MM.1S (cell line): ENCODE measurements around the gene CCDC134.
A peak's percentile ranks its signal among the peaks of the same experiment; 100 is the strongest.

Experiments used
- DNase-seq: peaks from one replicate; pipeline ENCODE4 v3.0.0-alpha.2; 2015
- H2AFZ ChIP-seq: fragments of 300-600 bp; sonication (generic); 2 replicates; pipeline ENCODE4 v1.6.0; 2016; ENCODE audit warnings: antibody characterized with exemption, low read length
- H3F3A ChIP-seq: fragments of 300-600 bp; sonication (generic); 2 replicates; pipeline ENCODE4 v1.6.1; 2016; ENCODE audit warnings: mild to moderate bottlenecking, antibody characterized with exemption, low read length, moderate library complexity, mixed read lengths; ENCODE audit not compliant: insufficient read depth
- H3K27ac ChIP-seq: fragments of 300-600 bp; sonication (generic); 2 replicates; pipeline ENCODE4 v1.5.1; 2016; ENCODE audit warnings: mild to moderate bottlenecking, low read length
- H3K27me3 ChIP-seq: fragments of 300-600 bp; sonication (generic); replicated peaks from 2 replicates; pipeline ENCODE4 v1.6.0; 2016; ENCODE audit warnings: low read length; ENCODE audit not compliant: insufficient read depth
- H3K36me3 ChIP-seq: fragments of 300-600 bp; sonication (generic); replicated peaks from 2 replicates; pipeline ENCODE4 v1.6.1; 2016; ENCODE audit warnings: mild to moderate bottlenecking, low read length, mixed read lengths; ENCODE audit not compliant: insufficient read depth
- H3K4me1 ChIP-seq: fragments of 300-600 bp; sonication (generic); 2 replicates; pipeline ENCODE4 v1.6.1; 2016; ENCODE audit warnings: low read length, mixed read lengths
- H3K4me2 ChIP-seq: fragments of 300-600 bp; sonication (generic); 2 replicates; pipeline ENCODE4 v1.6.0; 2016; ENCODE audit warnings: low read depth, low read length
- H3K4me3 ChIP-seq: fragments of 300-600 bp; sonication (generic); 2 replicates; pipeline ENCODE4 v1.5.1; 2016; ENCODE audit warnings: low read length, mixed read lengths
- H3K79me2 ChIP-seq: fragments of 300-600 bp; sonication (generic); 2 replicates; pipeline ENCODE4 v1.6.1; 2016; ENCODE audit warnings: mixed run types, low read length, mixed read lengths
- H3K9ac ChIP-seq: fragments of 300-600 bp; sonication (generic); 2 replicates; pipeline ENCODE4 v1.6.1; 2016; ENCODE audit warnings: low read length, mixed read lengths
- H3K9me2 ChIP-seq: fragments of 300-600 bp; sonication (generic); replicated peaks from 2 replicates; pipeline ENCODE4 v1.6.1; 2016; ENCODE audit warnings: mild to moderate bottlenecking, low read length, mixed read lengths; ENCODE audit not compliant: insufficient read depth
- H3K9me3 ChIP-seq: fragments of 300-600 bp; sonication (generic); replicated peaks from 2 replicates; pipeline ENCODE4 v1.6.1; 2016; ENCODE audit warnings: mild to moderate bottlenecking, low read length, mixed read lengths; ENCODE audit not compliant: insufficient read depth
- H4K20me1 ChIP-seq: fragments of 300-600 bp; sonication (generic); 2 replicates; pipeline ENCODE4 v1.6.1; 2016; ENCODE audit warnings: mild to moderate bottlenecking, low read length, moderate library complexity, mixed read lengths; ENCODE audit not compliant: insufficient read depth
- EZH2 ChIP-seq: fragments of 300-600 bp; sonication (generic); optimal IDR thresholded peaks from 2 replicates; pipeline ENCODE3; 2017; ENCODE audit warnings: low read depth, mild to moderate bottlenecking, antibody characterized with exemption, low read length, mixed read lengths
- EZH2phosphoT487 ChIP-seq: fragments of 300-600 bp; sonication (generic); IDR thresholded peaks from 2 replicates; pipeline ENCODE4 v1.6.1; 2018; ENCODE audit warnings: antibody characterized with exemption, low read length
- TF ChIP-seq, protein P1 (sequence below): fragments of 300-600 bp; sonication (generic); IDR thresholded peaks from 2 replicates; pipeline ENCODE4 v1.5.1; 2016; ENCODE audit warnings: antibody characterized with exemption, low read length, mixed read lengths

The CCDC134 gene

DNA sequence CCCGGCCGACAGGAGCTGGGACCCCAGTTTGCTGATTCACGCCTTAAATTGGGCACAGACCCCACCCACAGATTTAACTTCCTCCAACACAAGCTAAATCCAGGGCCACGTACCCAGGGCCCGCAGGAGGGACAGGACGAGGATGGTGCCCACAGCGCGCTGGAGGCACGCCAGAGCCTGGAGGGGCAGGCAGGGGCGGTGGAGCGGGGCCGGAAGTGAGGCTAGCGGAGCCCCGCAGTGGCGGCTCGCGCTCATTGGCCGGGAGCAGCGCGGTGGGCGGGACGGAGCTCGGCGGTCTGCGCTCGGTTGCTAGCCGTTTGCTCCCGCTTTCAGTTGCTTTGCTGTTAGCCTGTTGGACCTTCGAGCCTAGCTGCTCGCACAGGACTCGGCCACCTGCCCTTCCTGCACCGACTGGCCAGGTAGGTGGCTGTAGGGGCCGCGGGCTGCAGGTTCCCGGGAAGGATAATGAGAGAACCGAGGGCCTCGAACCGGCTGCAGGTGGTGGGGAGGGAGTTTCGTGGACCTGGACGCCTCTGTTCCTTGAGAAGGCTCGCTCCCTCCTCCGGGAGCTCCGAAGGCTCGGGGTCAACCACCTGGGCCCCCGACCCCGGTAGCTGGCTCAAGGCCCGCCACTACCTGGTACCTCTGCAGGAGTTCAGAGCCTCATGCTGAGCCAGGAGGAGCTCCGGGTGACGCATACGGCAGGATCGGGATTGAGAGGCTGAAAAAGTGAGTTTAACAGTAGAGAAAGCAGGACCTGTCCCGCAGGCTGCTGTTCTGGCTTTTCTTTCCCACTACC lies at the start of gene CCDC134:
Gene CCDC134 (plus strand): TSS at position 332 of the 799 bp plus-strand sequence. CDS start 8,212 bp downstream, outside the sequence.
- TF ChIP-seq, protein P1, sequence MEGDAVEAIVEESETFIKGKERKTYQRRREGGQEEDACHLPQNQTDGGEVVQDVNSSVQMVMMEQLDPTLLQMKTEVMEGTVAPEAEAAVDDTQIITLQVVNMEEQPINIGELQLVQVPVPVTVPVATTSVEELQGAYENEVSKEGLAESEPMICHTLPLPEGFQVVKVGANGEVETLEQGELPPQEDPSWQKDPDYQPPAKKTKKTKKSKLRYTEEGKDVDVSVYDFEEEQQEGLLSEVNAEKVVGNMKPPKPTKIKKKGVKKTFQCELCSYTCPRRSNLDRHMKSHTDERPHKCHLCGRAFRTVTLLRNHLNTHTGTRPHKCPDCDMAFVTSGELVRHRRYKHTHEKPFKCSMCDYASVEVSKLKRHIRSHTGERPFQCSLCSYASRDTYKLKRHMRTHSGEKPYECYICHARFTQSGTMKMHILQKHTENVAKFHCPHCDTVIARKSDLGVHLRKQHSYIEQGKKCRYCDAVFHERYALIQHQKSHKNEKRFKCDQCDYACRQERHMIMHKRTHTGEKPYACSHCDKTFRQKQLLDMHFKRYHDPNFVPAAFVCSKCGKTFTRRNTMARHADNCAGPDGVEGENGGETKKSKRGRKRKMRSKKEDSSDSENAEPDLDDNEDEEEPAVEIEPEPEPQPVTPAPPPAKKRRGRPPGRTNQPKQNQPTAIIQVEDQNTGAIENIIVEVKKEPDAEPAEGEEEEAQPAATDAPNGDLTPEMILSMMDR = no peak
- TF ChIP-seq EZH2 = no peak
- TF ChIP-seq EZH2phosphoT487 = no peak
- Histone ChIP-seq H3K4me2 (peak within 1 kb of the TSS; percentile 95), H3K4me1 (peaks cover 11% of the 10 kb centered on the region), H3K9me3 (no peaks in the 10 kb centered on the region), H3K27ac (peak within 1 kb of the TSS; percentile 71; the same call in 1 of the 2 replicates), H2AFZ (peak within 1 kb of the TSS; percentile 67), H3K9ac (peak within 1 kb of the TSS; percentile 84), H3K4me3 (peak within 1 kb of the TSS; percentile 84), H3F3A (peaks cover 12% of the 10 kb centered on the region), H3K36me3 (no peaks in the 10 kb centered on the region), H3K27me3 (no peaks in the 10 kb centered on the region), H4K20me1 (no peaks in the 10 kb centered on the region), H3K79me2 (peaks cover 45% of the 10 kb centered on the region), H3K9me2 (no peaks in the 10 kb centered on the region)
- DNase-seq = peak; percentile 93

DNA sequence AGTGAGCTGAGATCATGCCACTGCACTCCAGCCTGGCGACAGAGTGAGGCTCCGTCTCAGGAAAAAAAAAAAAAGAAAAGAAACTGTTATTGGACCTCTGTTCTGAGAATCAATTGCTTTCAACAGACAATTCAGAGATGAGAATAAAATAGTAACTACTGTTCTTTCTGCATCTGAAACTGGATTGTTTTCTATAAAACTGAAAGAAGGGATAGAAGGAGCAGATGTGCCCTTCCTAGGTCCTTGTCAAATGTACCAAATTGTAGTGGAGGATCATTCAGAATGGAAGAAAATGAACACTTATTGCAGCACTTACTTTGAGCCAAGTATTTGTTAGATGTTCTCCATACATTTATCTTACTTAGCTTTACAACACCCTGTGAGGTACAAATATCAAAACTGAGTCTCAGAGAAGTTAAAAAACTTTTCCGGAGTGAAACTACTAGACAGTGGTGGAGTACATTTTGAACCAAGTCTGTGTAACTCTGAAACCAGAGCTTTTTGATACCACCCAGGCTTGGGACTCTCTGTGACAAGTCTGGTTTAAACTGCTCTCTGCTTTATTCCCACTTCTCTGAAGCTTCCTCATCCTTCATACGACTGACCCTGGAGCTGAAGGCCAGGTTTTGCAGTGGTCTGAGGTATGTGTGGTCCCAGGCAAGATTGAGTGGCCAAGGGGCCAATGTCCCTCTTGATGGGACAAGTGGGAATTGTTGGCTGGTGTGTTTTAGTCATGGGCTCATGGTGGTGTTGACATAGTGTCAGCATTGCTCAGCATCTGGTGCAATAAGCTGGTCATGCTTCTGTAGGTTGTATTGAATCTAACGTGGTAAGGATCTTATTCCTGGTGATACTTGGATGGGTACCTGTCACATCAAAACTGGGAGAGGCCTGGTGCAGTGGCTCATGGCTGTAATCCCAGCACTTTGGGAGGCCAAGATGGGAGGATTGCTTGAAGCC lies 48.2 kb upstream of the CCDC134 start:
- peak; percentile 75 for DNase-seq
- Histone ChIP-seq H3K9me3 (no peaks in the 10 kb centered on the region), H3K4me2 (peak overlapping the region; percentile 70), H2AFZ (0 out of 2 replicates have a peak overlapping the region, but pooled peaks have one; percentile 10), H3F3A (peaks cover 45% of the 10 kb centered on the region), H3K36me3 (no peaks in the 10 kb centered on the region), H3K79me2 (peaks cover 37% of the 10 kb centered on the region), H3K9ac (peak overlapping the region; percentile 56), H3K4me1 (peaks cover 64% of the 10 kb centered on the region), H3K27ac (peak overlapping the region; percentile 92), H3K27me3 (no peaks in the 10 kb centered on the region), H4K20me1 (no peaks in the 10 kb centered on the region), H3K4me3 (peak overlapping the region; percentile 47), H3K9me2 (no peaks in the 10 kb centered on the region)
- TF ChIP-seq EZH2phosphoT487 = no peak
- TF ChIP-seq EZH2 = no peak
- TF ChIP-seq, protein P1 = no peak

DNA sequence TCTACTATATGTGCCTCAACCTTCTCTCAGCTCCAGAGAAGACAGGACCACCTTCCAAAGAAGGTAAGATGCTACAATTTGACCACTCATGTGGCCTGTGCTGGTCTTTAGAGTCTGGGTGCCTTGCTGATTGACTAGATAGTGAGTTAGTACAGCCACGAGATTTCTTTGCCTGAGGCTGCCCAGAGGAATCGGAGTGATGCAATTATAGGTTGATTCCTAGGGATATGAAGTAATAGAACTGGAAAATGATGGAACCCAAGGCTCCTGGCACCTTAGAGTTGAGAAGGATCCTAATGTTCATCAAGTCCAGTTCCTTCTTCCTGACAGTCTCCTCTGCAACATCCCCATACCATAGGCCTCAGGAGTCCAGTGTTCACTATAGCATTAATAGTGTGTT lies 46.5 kb upstream of the CCDC134 start:
- Histone ChIP-seq H3F3A (peaks cover 45% of the 10 kb centered on the region), H3K27me3 (no peaks in the 10 kb centered on the region), H3K36me3 (no peaks in the 10 kb centered on the region; the same call in 1 of the 2 replicates), H3K4me2 (peak overlapping the region; percentile 70), H3K9me2 (no peaks in the 10 kb centered on the region), H3K4me1 (peaks cover 55% of the 10 kb centered on the region), H3K79me2 (peaks cover 41% of the 10 kb centered on the region), H3K9me3 (no peaks in the 10 kb centered on the region), H2AFZ (no peak overlapping the region), H3K4me3 (no peak overlapping the region; the same call in 1 of the 2 replicates), H3K27ac (peak overlapping the region; percentile 92; the same call in 1 of the 2 replicates), H4K20me1 (no peaks in the 10 kb centered on the region), H3K9ac (no peak overlapping the region)
- TF ChIP-seq, protein P1 = no peak
- TF ChIP-seq EZH2phosphoT487 (no peak), EZH2 (no peak)
- DNase-seq = no peak
